Suprapubic skin (tissue), 4 donors: ENCODE data around the gene GRID2.

ENCODE experiments used
- POLR2A ChIP-seq, 2 donors: fragments of 450-650 bp; IDR thresholded peaks; one replicate each; pipeline ENCODE4 v1.6.1; 2017; ENCODE audit warnings: antibody characterized with exemption in 2 of 2, mild to moderate bottlenecking in 2 of 2, moderate library complexity in 2 of 2
- POLR2AphosphoS5 ChIP-seq, 3 donors: sonication (generic); formaldehyde crosslinking; IDR thresholded peaks; one replicate each; pipeline ENCODE4 v1.6.1; 2017; ENCODE audit warnings: antibody characterized with exemption in 3 of 3
- TF ChIP-seq, protein P1 (sequence below), 2 donors: fragments of 200-600 bp in 1 of 2; fragments of 450-650 bp in 1 of 2; sonication (generic) in 1 of 2; IDR thresholded peaks; one replicate each; pipeline ENCODE4 v1.5.1; 2016 to 2019; ENCODE audit warnings: antibody characterized with exemption in 2 of 2, mild to moderate bottlenecking in 1 of 2, moderate library complexity in 1 of 2

DNA sequence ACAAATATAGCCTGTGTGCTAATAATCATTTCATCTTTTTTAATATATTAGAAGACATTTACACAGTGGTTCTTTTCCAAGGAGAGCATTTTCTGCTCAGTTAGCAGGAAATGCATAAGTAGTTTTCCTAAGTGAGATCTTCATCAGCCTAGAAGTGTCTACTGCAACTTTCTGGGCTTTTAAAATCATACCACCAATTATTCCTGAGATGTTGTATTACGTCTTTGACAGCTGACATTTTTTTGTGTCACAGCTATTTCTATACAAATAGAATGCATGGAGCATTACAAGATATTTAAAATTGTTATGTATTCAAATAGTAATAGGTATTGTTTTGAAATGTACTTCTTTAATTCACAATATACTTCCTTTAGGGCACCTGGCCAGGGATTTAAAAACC, 158.0 kb downstream of the GRID2 start:
- TF ChIP-seq, protein P1, sequence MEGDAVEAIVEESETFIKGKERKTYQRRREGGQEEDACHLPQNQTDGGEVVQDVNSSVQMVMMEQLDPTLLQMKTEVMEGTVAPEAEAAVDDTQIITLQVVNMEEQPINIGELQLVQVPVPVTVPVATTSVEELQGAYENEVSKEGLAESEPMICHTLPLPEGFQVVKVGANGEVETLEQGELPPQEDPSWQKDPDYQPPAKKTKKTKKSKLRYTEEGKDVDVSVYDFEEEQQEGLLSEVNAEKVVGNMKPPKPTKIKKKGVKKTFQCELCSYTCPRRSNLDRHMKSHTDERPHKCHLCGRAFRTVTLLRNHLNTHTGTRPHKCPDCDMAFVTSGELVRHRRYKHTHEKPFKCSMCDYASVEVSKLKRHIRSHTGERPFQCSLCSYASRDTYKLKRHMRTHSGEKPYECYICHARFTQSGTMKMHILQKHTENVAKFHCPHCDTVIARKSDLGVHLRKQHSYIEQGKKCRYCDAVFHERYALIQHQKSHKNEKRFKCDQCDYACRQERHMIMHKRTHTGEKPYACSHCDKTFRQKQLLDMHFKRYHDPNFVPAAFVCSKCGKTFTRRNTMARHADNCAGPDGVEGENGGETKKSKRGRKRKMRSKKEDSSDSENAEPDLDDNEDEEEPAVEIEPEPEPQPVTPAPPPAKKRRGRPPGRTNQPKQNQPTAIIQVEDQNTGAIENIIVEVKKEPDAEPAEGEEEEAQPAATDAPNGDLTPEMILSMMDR (IDR thresholded peaks at IDR 0.05): no peak
- no peak for TF ChIP-seq POLR2A (IDR thresholded peaks at IDR 0.05)
- TF ChIP-seq POLR2AphosphoS5 (IDR thresholded peaks at IDR 0.05): no peak
